Esophagus squamous epithelium (tissue), 5 donors: ENCODE data around the gene BET1L. TPM values are rescaled to one million over a fixed set of nuclear protein-coding genes. Genes with fewer than 3 reads are reported as not detected.

Source experiments
- DNase-seq: peaks from one replicate; lab custom pipeline; 2025; lab: John Stamatoyannopoulos, UW
- H3K27ac ChIP-seq, 4 donors: fragments of 200-600 bp; sonication (generic); one replicate each; pipeline ENCODE4 v1.5.1; 2016 to 2019; ENCODE audit warnings: mild to moderate bottlenecking in 1 of 4
- H3K27me3 ChIP-seq, 4 donors: fragments of 200-600 bp; sonication (generic); 1 replicate in 3 of 4; 2 replicates in 1 of 4; pipeline versions ENCODE4 v1.5.1 to v1.6.0; 2017 to 2021; ENCODE audit warnings: antibody characterized with exemption in 1 of 4
- H3K36me3 ChIP-seq, 3 donors: fragments of 200-600 bp; sonication (generic); one replicate each; pipeline ENCODE4 v1.5.1; 2016 to 2019
- H3K4me1 ChIP-seq, 3 donors: fragments of 200-600 bp; sonication (generic); one replicate each; pipeline ENCODE4 v1.5.1; 2017 to 2019
- H3K4me3 ChIP-seq, 4 donors: fragments of 200-600 bp; sonication (generic); 1 replicate in 3 of 4; 2 replicates in 1 of 4; pipeline ENCODE4 v1.5.1; 2016 to 2019; ENCODE audit warnings: mild to moderate bottlenecking in 2 of 4, moderate library complexity in 1 of 4
- H3K9me3 ChIP-seq, 3 donors: fragments of 200-600 bp; sonication (generic); one replicate each; pipeline ENCODE4 v1.5.1; 2016 to 2019
- POLR2A ChIP-seq, 4 donors: fragments of 450-650 bp; IDR thresholded peaks; one replicate each; pipeline ENCODE4 v1.6.1; 2017; ENCODE audit warnings: antibody characterized with exemption in 4 of 4, mild to moderate bottlenecking in 4 of 4, moderate library complexity in 3 of 4
- WGBS, 2 donors: methylation state at CpG; one replicate each; pipeline ENCODE4 v1.1.5; 2018; 5-methylcytosine and 5-hydroxymethylcytosine counted together
- intact Hi-C: fragments of 100-400 bp; cut with DNase I; formaldehyde crosslinking; loops from one replicate; pipeline ENCODE4 v1.15.0; 2022
- total RNA-seq, 4 donors: library from RNA; depleted of rRNA; stranded (reverse); fragments of >200 nt; gene quantifications; one replicate each; pipeline ENCODE4 v1.1.0, GENCODE V29; 2016
- TF ChIP-seq, protein P1 (sequence below), 6 experiments: fragments of 450-650 bp in 4 of 6; fragments of 200-600 bp in 2 of 6; sonication (generic) in 2 of 6; IDR thresholded peaks; one replicate each; pipeline ENCODE4 v1.5.1; 2016 to 2019; ENCODE audit warnings: antibody characterized with exemption in 6 of 6, mild to moderate bottlenecking in 4 of 6, moderate library complexity in 4 of 6
- donor health status: DM: yes; HTN: yes; CAD: no.

The BET1L gene
- total RNA-seq, 4 donors from 2014 or later, result 16.3 to 24.8 (median 17.1) TPM

DNA sequence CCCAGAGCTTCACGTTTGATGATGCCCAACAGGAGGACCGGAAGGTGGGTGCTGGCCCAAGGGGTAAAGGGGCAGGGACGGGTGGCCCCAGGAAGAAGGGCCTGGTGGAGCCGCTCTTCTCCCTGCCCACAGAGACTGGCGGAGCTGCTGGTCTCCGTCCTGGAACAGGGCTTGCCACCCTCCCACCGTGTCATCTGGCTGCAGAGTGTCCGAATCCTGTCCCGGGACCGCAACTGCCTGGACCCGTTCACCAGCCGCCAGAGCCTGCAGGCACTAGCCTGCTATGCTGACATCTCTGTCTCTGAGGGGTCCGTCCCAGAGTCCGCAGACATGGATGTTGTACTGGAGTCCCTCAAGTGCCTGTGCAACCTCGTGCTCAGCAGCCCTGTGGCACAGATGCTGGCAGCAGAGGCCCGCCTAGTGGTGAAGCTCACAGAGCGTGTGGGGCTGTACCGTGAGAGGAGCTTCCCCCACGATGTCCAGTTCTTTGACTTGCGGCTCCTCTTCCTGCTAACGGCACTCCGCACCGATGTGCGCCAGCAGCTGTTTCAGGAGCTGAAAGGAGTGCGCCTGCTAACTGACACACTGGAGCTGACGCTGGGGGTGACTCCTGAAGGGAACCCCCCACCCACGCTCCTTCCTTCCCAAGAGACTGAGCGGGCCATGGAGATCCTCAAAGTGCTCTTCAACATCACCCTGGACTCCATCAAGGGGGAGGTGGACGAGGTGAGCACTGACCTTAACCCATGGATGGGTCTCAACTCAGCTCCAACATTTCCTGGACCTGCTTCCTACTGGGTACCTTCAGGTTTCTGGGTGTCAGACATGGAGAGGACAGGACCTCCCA lies 2.3 kb upstream of the BET1L start:
- peaks cover 29 to 52% (median 30%) of the 10 kb centered on the region in 3 donors for H3K4me1 ChIP-seq
- WGBS, 2 donors, result 35 to 72% methylated on average over 4 to 17 of the region's 29 CpGs
- peak overlapping the region; percentile 80 to 100 (median 90) for H3K4me3 ChIP-seq
- DNase-seq, result no peak
- peaks cover 35 to 67% (median 41%) of the 10 kb centered on the region in 3 donors for H3K36me3 ChIP-seq
- no peak for TF ChIP-seq POLR2A (IDR thresholded peaks at IDR 0.05)
- TF ChIP-seq, protein P1, sequence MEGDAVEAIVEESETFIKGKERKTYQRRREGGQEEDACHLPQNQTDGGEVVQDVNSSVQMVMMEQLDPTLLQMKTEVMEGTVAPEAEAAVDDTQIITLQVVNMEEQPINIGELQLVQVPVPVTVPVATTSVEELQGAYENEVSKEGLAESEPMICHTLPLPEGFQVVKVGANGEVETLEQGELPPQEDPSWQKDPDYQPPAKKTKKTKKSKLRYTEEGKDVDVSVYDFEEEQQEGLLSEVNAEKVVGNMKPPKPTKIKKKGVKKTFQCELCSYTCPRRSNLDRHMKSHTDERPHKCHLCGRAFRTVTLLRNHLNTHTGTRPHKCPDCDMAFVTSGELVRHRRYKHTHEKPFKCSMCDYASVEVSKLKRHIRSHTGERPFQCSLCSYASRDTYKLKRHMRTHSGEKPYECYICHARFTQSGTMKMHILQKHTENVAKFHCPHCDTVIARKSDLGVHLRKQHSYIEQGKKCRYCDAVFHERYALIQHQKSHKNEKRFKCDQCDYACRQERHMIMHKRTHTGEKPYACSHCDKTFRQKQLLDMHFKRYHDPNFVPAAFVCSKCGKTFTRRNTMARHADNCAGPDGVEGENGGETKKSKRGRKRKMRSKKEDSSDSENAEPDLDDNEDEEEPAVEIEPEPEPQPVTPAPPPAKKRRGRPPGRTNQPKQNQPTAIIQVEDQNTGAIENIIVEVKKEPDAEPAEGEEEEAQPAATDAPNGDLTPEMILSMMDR (IDR thresholded peaks at IDR 0.05), result no peak
- no peaks in the 10 kb centered on the region for H3K27me3 ChIP-seq
- intact Hi-C loops, result no loop called here
- peak overlapping the region; percentile 96 to 100 (median 98) for H3K27ac ChIP-seq
- H3K9me3 ChIP-seq, result no peaks in the 10 kb centered on the region

DNA sequence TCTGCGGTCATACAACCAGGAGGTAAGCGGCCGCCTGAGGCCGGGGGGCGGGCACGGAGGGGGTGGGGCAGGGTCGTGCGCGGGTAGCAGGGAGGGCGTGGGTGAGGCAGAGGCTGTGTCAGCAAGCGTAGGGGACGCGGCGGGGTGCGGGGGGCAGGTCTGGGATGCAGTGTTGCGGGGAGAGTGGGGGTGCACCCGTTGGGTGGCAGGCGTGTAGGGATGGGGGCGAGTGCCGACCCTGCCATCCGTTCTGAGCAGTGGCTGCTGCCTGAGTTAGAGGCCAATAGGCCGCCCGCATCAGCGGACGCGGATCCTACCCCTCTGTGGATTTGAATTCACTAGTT lies 1.7 kb upstream of the BET1L start:
- intact Hi-C loops, result no loop called here
- H3K27ac ChIP-seq, result peak overlapping the region; percentile 96 to 100 (median 98)
- TF ChIP-seq, protein P1 (IDR thresholded peaks at IDR 0.05), result no peak
- WGBS, 2 donors, result 1% methylated on average over 12 to 14 of the region's 26 CpGs
- no peaks in the 10 kb centered on the region for H3K9me3 ChIP-seq
- peak overlapping the region; percentile 80 to 100 (median 90) for H3K4me3 ChIP-seq
- DNase-seq, result no peak
- peaks cover 29 to 58% (median 30%) of the 10 kb centered on the region in 3 donors for H3K4me1 ChIP-seq
- H3K27me3 ChIP-seq, result no peaks in the 10 kb centered on the region
- H3K36me3 ChIP-seq, result peaks cover 35 to 67% (median 35%) of the 10 kb centered on the region in 3 donors

DNA sequence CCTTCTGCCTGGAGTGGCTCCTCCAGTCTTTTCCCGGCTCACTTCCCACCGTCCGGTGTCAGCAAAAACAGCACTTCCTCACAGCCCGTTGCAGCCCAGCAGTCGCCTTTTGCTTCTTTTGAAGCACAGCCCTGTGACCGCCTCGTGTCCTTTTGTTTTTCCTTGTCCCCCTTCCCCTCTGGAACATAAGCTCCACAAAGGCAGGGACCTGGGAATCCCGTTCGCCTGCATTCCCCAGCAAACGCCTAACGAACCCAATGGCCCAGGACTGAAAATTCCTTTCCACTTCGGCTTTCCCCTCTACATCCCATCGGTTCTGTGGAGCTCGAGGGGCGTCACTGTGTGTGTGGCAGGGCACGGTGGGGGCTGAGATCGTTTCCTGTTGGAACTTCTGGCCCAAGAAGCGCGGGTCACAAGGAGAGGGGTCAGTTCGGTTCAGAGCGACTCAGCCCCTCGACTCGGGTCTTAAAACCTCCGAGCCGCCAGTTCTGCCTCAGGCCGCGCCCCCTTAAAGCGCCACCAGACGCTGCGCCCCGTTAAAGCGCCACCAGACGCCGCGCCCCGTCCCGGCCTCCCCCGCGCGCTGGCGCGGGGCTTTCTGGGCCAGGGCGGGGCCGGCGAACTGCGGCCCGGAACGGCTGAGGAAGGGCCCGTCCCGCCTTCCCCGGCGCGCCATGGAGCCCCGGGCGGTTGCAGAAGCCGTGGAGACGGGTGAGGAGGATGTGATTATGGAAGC lies 1.1 kb upstream of the BET1L start:
- Histone ChIP-seq H3K9me3 (no peaks in the 10 kb centered on the region), H3K4me3 (peak overlapping the region; percentile 80 to 100 (median 90)), H3K27me3 (no peaks in the 10 kb centered on the region), H3K27ac (peak overlapping the region; percentile 96 to 100 (median 98)), H3K36me3 (peaks cover 34 to 67% (median 37%) of the 10 kb centered on the region in 3 donors), H3K4me1 (peaks cover 29 to 64% (median 30%) of the 10 kb centered on the region in 3 donors)
- WGBS, 2 donors, result 0% methylated on average over 13 to 22 of the region's 57 CpGs
- TF ChIP-seq POLR2A (IDR thresholded peaks at IDR 0.05), result peak in 3 of 4 donors; percentile 78 to 94 (median 89)
- TF ChIP-seq, protein P1 (IDR thresholded peaks at IDR 0.05), result peak in 3 of 6 experiments; percentile 7 to 24 (median 10)
- no peak for DNase-seq
- intact Hi-C loops, result no loop called here

DNA sequence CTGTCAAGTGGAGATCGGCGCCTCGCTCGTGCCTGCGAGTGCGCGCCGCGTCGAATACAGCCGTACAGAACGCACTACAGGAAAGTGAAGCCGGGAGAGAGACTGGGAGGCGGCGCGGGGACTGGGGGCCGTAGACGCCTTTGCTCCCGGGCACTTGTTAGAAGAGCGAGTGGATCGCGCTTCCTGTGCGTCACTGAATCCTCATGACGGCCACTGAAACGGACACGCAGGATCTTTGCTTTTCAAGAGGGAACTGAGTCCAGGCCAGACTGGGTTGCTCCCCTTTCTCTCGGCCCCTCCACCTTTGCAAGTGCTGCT lies 623 bp upstream of the BET1L start:
- no peak for DNase-seq
- no peaks in the 10 kb centered on the region for H3K27me3 ChIP-seq
- TF ChIP-seq, protein P1 (IDR thresholded peaks at IDR 0.05), result no peak
- TF ChIP-seq POLR2A (IDR thresholded peaks at IDR 0.05), result no peak
- H3K9me3 ChIP-seq, result no peaks in the 10 kb centered on the region
- 0% methylated on average over 2 to 21 of the region's 27 CpGs for WGBS, 2 donors
- peak overlapping the region; percentile 96 to 100 (median 98) for H3K27ac ChIP-seq
- peaks cover 29 to 69% (median 30%) of the 10 kb centered on the region in 3 donors for H3K4me1 ChIP-seq
- peak overlapping the region; percentile 80 to 100 (median 90) for H3K4me3 ChIP-seq
- intact Hi-C loops, result no loop called here
- peaks cover 29 to 67% (median 32%) of the 10 kb centered on the region in 3 donors for H3K36me3 ChIP-seq
